ENCODE data around the gene PGAP3.

PGAP3 gene

DNA sequence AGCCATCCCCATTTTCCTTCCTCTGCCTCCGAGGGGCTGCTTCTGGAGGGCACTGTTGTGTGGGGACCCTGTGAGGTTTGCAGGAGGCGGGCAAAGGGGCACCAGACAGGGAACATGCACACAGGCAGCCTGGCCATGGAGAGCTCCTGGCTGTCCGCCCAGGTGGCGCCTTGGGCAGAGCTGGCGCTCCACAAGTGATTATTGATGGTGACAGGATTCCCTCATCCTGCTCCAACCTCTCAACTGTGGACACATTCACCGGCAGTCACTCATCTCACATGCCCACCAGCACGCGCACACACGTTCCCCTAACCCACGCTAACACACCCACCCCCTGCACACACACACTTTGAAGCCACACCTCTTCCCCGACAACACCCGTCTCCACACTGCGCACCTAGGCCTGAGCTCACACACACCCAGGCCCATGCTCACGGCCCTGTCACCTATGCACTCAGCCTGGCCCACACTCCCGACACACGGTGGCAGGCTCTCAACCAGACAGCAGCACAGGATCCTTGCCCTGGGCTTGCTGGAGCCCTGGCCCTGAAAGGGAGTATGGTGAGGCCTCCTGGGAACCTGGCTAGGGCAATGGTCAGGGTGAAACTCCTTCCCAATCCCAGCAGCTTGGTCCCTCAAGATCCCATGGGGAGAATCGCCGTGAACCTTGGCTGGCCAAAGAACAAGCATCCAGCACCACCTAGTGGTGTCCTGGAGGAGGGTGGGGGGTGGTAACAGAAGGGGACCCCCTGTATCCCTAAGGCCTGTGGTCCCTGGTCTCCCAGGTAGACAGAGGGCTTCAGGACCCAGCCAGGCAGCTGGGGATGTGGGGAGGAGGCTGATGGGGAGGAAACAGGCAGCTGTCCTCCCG lies 16.0 kb downstream of the PGAP3 start (continued):
- no peak for TF ChIP-seq ZNF664 (tag by site-specific recombination; IDR thresholded peaks at IDR 0.05)
- TF ChIP-seq, protein P1, sequence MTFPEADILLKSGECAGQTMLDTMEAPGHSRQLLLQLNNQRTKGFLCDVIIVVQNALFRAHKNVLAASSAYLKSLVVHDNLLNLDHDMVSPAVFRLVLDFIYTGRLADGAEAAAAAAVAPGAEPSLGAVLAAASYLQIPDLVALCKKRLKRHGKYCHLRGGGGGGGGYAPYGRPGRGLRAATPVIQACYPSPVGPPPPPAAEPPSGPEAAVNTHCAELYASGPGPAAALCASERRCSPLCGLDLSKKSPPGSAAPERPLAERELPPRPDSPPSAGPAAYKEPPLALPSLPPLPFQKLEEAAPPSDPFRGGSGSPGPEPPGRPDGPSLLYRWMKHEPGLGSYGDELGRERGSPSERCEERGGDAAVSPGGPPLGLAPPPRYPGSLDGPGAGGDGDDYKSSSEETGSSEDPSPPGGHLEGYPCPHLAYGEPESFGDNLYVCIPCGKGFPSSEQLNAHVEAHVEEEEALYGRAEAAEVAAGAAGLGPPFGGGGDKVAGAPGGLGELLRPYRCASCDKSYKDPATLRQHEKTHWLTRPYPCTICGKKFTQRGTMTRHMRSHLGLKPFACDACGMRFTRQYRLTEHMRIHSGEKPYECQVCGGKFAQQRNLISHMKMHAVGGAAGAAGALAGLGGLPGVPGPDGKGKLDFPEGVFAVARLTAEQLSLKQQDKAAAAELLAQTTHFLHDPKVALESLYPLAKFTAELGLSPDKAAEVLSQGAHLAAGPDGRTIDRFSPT (tag by site-specific recombination; IDR thresholded peaks at IDR 0.05) = no peak
- TF ChIP-seq SETDB1 (IDR thresholded peaks at IDR 0.05; ENCODE audit: insufficient read length, low read length) = no peak
- no peak for TF ChIP-seq KLF10 (tag by site-specific recombination; IDR thresholded peaks at IDR 0.05)
- peak; percentile 87 for TF ChIP-seq GLIS1 (tag by site-specific recombination; IDR thresholded peaks at IDR 0.05)
- peak; percentile 85 for TF ChIP-seq GLIS2 (tag by site-specific recombination; IDR thresholded peaks at IDR 0.05)
- TF ChIP-seq BCL11B (tag by site-specific recombination; IDR thresholded peaks at IDR 0.05; ENCODE audit: low read depth) = no peak
- no peak for TF ChIP-seq ZNF157 (tag by site-specific recombination; IDR thresholded peaks at IDR 0.05)
- TF ChIP-seq ZBTB7A (tag by site-specific recombination; IDR thresholded peaks at IDR 0.05; ENCODE audit: low read depth) = 0 out of 2 replicates have a peak, but pooled peaks have one; percentile 19
- no peak for TF ChIP-seq ZEB2 (tag by site-specific recombination; IDR thresholded peaks at IDR 0.05)

DNA sequence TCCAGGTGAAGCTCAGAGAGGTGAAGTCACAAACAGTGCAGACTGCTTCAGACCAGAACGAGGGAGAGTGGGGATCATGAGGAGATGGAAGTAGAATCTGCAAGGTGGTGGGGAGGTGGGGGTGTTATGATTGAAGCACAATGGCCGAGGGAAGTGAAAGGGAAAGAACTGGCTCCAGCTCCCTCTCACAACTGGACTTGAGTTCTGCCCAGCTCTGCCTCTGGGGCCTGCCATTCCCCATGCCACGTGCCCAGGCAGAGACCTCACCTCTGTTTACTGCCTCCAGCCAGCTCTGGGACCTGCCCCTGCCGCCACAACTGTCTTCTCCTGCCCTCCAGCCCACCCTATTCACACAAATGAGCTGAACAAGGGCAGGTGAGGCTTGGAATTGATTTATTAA lies 17.1 kb downstream of the PGAP3 start:
- Histone ChIP-seq H3K9me3 (ENCODE audit: control insufficient read depth, insufficient read depth, low read depth, low read length) (no peaks in the 10 kb centered on the region), H3K4me1 (ENCODE audit: control insufficient read depth, insufficient read depth, low read length) (peaks cover 7% of the 10 kb centered on the region), H3K36me3 (ENCODE audit: control insufficient read depth in 2 of 2, insufficient read depth in 1 of 2, low read length in 2 of 2) (no peaks in the 10 kb centered on the region), H3K27ac (ENCODE audit: extremely low read depth, low read depth, low read length) (no peak overlapping the region), H3K4me3 (ENCODE audit: low read depth, low read length) (no peak overlapping the region)
- POLR2A ChIA-PET = interaction anchor here (0.6 to 4.0 kb wide), 5 partner anchors 17 to 59 kb away, joined by 3 to 17 read pairs (median 7); partner anchors contain the start of genes ERBB2, PGAP3 and PPP1R1B
- CTCF ChIA-PET = interaction anchor here (0.6 to 11.6 kb wide), 10 partner anchors 19 to 464 kb away, joined by 3 to 168 read pairs (median 10); partner anchors contain the start of genes MIEN1 and PPP1R1B
- peak; percentile 61; the same call in 1 of the 2 replicates for TF ChIP-seq ZNF600 (tag by site-specific recombination; IDR thresholded peaks at IDR 0.05)
- TF ChIP-seq ZFP3 (tag by site-specific recombination; IDR thresholded peaks at IDR 0.05; ENCODE audit: low read depth) = no peak

DNA sequence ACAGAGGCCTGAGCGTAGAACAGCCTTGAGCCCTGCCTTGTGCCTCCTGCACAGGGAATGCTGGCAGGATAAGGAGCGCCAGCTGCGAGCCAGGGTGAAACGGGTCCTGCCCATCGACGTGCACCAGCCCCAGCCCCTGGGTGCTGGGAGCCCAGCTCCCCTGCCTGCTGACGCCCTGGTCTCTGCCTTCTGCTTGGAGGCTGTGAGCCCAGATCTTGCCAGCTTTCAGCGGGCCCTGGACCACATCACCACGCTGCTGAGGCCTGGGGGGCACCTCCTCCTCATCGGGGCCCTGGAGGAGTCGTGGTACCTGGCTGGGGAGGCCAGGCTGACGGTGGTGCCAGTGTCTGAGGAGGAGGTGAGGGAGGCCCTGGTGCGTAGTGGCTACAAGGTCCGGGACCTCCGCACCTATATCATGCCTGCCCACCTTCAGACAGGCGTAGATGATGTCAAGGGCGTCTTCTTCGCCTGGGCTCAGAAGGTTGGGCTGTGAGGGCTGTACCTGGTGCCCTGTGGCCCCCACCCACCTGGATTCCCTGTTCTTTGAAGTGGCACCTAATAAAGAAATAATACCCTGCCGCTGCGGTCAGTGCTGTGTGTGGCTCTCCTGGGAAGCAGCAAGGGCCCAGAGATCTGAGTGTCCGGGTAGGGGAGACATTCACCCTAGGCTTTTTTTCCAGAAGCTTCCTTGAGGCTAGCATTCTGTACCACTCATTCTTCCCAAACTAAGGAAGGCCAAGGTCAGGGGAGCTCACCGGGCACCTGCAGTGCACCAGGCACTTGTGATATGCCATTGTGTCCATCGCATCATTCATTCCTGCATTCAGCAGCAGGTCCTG lies 17.7 kb downstream of the PGAP3 start:
- H3K4me3 ChIP-seq (ENCODE audit: low read depth, low read length) = no peak overlapping the region
- no peaks in the 10 kb centered on the region for H3K9me3 ChIP-seq (ENCODE audit: control insufficient read depth, insufficient read depth, low read depth, low read length)
- ChIA-PET CTCF (interaction anchor here (0.6 to 11.6 kb wide), 8 partner anchors 19 to 463 kb away, joined by 3 to 168 read pairs (median 20); partner anchors contain the start of genes MIEN1 and PPP1R1B), POLR2A (interaction anchor here (0.7 to 4.0 kb wide), 4 partner anchors 17 to 59 kb away, joined by 5 to 17 read pairs (median 8); partner anchors contain the start of genes ERBB2 and PGAP3)
- H3K27ac ChIP-seq (ENCODE audit: extremely low read depth, low read depth, low read length) = no peak overlapping the region
- no peaks in the 10 kb centered on the region for H3K36me3 ChIP-seq (ENCODE audit: control insufficient read depth in 2 of 2, insufficient read depth in 1 of 2, low read length in 2 of 2)
- TF ChIP-seq YY2 (tag by site-specific recombination; IDR thresholded peaks at IDR 0.05) (no peak), GLIS2 (tag by site-specific recombination; IDR thresholded peaks at IDR 0.05) (no peak), ZNF48 (tag by site-specific recombination; IDR thresholded peaks at IDR 0.05) (no peak), ZNF830 (tag by site-specific recombination; IDR thresholded peaks at IDR 0.05; ENCODE audit: low read depth) (no peak)
- TF ChIP-seq, protein P1 (tag by site-specific recombination; IDR thresholded peaks at IDR 0.05) = 0 out of 2 replicates have a peak, but pooled peaks have one; percentile 19
- TF ChIP-seq, protein P2, sequence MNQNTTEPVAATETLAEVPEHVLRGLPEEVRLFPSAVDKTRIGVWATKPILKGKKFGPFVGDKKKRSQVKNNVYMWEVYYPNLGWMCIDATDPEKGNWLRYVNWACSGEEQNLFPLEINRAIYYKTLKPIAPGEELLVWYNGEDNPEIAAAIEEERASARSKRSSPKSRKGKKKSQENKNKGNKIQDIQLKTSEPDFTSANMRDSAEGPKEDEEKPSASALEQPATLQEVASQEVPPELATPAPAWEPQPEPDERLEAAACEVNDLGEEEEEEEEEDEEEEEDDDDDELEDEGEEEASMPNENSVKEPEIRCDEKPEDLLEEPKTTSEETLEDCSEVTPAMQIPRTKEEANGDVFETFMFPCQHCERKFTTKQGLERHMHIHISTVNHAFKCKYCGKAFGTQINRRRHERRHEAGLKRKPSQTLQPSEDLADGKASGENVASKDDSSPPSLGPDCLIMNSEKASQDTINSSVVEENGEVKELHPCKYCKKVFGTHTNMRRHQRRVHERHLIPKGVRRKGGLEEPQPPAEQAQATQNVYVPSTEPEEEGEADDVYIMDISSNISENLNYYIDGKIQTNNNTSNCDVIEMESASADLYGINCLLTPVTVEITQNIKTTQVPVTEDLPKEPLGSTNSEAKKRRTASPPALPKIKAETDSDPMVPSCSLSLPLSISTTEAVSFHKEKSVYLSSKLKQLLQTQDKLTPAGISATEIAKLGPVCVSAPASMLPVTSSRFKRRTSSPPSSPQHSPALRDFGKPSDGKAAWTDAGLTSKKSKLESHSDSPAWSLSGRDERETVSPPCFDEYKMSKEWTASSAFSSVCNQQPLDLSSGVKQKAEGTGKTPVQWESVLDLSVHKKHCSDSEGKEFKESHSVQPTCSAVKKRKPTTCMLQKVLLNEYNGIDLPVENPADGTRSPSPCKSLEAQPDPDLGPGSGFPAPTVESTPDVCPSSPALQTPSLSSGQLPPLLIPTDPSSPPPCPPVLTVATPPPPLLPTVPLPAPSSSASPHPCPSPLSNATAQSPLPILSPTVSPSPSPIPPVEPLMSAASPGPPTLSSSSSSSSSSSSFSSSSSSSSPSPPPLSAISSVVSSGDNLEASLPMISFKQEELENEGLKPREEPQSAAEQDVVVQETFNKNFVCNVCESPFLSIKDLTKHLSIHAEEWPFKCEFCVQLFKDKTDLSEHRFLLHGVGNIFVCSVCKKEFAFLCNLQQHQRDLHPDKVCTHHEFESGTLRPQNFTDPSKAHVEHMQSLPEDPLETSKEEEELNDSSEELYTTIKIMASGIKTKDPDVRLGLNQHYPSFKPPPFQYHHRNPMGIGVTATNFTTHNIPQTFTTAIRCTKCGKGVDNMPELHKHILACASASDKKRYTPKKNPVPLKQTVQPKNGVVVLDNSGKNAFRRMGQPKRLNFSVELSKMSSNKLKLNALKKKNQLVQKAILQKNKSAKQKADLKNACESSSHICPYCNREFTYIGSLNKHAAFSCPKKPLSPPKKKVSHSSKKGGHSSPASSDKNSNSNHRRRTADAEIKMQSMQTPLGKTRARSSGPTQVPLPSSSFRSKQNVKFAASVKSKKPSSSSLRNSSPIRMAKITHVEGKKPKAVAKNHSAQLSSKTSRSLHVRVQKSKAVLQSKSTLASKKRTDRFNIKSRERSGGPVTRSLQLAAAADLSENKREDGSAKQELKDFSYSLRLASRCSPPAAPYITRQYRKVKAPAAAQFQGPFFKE (tag by site-specific recombination; IDR thresholded peaks at IDR 0.05; ENCODE audit: borderline replicate concordance) = no peak
- peaks cover 5% of the 10 kb centered on the region for H3K4me1 ChIP-seq (ENCODE audit: control insufficient read depth, insufficient read depth, low read length)

Data from HEK293 (cell line).